Mucosa of descending colon (tissue), 3 donors: Measurements from ENCODE around the gene SLC45A1. TPM values are rescaled to one million over a fixed set of nuclear protein-coding genes. Genes with fewer than 3 reads are reported as not detected.
"Not testable (repeated sequence)": the region's sequence is repeated elsewhere in the genome, so short reads cannot be mapped to it uniquely, and the experiment has no call there.

Experiments used
- ATAC-seq: fragments of 200-7000 bp; cut with Tn5 transposase; one replicate; pipeline ENCODE4 v1.9.1; 2020; ENCODE audit warnings: mild to moderate bottlenecking, moderate library complexity
- DNase-seq, 3 donors: peaks; one replicate each; pipeline ENCODE4 v3.0.0-alpha.2; 2020
- H3K36me3 ChIP-seq: fragments of 200-600 bp; one replicate; pipeline ENCODE4 v1.8.0; 2021; ENCODE audit warnings: low read depth, mild to moderate bottlenecking
- H3K4me1 ChIP-seq: fragments of 200-600 bp; one replicate; pipeline ENCODE4 v1.8.0; 2021; ENCODE audit warnings: low read depth, mild to moderate bottlenecking
- H3K4me3 ChIP-seq: fragments of 200-600 bp; one replicate; pipeline ENCODE4 v1.8.0; 2021; ENCODE audit warnings: mild to moderate bottlenecking
- H3K9me3 ChIP-seq: fragments of 200-600 bp; one replicate; pipeline ENCODE4 v1.8.0; 2021; ENCODE audit warnings: mild to moderate bottlenecking
- intact Hi-C, 2 donors: fragments of 100-400 bp; cut with DNase I in 1 of 2; cut with micrococcal nuclease in 1 of 2; formaldehyde crosslinking; loops; one replicate each; pipeline versions ENCODE4 v1.11.0 to v1.11.1; 2022; cut with DNase I, micrococcal nuclease
- total RNA-seq, 3 donors: library from RNA; stranded (reverse); fragmentation: NEBNext Ultra II Directional in 2 of 3; extraction: Animal tissue kit (Norgen Biotek cat#: 25700) in 2 of 3; gene quantifications; one replicate each; pipeline versions ENCODE4 v1.2.1 to v1.2.4, GENCODE V29; 2021 to 2023
- TF ChIP-seq, protein P1 (sequence below): fragments of 200-600 bp; IDR thresholded peaks from one replicate; pipeline ENCODE4 v1.8.0; 2022; ENCODE audit warnings: antibody characterized with exemption, mild to moderate bottlenecking
- donor health status: DM: no; HTN: no; CAD: no; lungs with moderate emphysema.
- donor health status: DM: no; HTN: no; CAD: no.
- donor health status: DM: no; HTN: yes; CAD: no.

The SLC45A1 gene
- total RNA-seq, 3 donors from 2014 or later: 0.55 to 3.9 TPM; not detected in 1

DNA sequence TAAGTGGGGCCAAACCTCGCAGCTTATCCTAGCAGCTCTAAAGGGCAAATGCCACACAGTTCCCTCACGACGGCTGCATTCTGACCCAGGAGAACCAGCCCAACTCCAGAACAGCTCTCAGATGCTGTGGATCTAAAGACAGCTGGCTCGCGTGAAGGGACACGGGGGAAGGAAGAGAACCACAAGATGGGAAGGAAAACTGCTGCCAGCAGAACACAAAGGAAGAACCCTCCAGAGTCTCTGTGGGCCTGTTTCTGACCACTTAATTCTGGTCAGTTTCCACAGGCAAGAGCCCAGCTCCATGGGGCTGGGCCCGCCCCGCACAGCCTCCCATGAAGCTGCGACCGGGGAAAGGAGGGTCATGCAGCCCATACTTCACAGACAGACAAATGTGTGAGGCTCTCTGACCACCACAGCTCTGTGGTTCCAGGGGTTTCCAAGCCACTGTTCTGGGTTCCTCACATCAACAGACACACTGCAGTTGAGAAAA is 61.1 kb downstream of the SLC45A1 start:
- intact Hi-C loops: no loop called here
- DNase-seq: no peak
- peak; percentile 10 for ATAC-seq
- Histone ChIP-seq H3K9me3 (no peaks in the 10 kb centered on the region), H3K36me3 (no peaks in the 10 kb centered on the region), H3K4me1 (peaks cover 18% of the 10 kb centered on the region), H3K4me3 (no peak overlapping the region)
- TF ChIP-seq, protein P1, sequence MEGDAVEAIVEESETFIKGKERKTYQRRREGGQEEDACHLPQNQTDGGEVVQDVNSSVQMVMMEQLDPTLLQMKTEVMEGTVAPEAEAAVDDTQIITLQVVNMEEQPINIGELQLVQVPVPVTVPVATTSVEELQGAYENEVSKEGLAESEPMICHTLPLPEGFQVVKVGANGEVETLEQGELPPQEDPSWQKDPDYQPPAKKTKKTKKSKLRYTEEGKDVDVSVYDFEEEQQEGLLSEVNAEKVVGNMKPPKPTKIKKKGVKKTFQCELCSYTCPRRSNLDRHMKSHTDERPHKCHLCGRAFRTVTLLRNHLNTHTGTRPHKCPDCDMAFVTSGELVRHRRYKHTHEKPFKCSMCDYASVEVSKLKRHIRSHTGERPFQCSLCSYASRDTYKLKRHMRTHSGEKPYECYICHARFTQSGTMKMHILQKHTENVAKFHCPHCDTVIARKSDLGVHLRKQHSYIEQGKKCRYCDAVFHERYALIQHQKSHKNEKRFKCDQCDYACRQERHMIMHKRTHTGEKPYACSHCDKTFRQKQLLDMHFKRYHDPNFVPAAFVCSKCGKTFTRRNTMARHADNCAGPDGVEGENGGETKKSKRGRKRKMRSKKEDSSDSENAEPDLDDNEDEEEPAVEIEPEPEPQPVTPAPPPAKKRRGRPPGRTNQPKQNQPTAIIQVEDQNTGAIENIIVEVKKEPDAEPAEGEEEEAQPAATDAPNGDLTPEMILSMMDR: no peak

DNA sequence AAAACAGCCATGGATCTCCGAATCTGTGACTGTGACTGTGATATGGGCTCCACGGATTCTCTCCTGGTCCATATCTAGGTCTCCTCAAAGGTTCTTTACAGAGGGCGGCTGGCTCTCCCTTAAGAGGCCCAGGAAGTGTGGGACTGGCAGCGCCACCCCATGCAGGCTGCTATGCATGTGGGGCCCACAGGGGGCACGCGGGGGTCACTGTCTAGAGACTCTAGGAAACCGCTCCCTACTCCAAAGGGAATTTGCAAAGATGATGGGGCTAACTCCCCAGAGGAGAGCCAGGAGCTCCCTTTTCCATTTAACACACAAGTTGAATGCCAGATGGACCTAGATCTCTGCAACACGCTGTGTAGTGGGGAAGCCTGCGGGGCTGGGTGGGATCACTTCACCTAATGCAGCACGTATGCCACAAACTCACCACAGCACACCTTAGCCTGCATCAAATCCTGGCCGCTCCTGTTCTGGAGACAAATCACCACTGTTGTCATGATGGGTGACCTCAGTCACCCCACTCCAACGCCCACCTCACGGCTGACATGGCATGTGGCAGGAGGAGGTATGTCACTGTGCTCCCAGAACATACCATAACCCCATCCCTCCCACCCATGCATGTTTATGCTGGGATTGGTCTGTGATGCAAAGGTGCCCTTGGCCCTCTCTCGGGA is 61.7 kb downstream of the SLC45A1 start:
- no peak for ATAC-seq
- Histone ChIP-seq H3K4me1 (peaks cover 15% of the 10 kb centered on the region), H3K36me3 (no peaks in the 10 kb centered on the region), H3K4me3 (no peak overlapping the region), H3K9me3 (no peaks in the 10 kb centered on the region)
- intact Hi-C loops: no loop called here
- DNase-seq: no peak
- TF ChIP-seq, protein P1: no peak

DNA sequence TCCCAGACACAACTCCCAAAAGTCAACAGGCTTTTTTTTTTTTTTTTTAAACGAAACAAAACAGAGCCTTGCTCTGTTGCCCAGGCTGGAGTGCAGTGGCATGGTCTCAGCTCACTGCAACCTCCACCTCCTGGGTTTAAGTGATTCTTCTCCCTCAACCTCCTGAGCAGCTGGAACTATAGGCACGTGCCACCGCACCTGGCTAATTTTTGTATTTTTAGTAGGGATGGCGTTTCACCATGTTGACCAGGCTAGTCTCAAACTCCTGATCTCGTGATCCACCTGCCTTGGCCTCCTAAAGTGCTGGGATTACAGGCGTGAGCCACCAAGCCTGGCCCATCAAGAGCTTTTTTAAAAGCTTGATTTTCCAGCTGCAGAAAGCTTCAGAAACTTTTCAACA is 62.4 kb downstream of the SLC45A1 start:
- H3K4me3 ChIP-seq, DNase-seq, H3K9me3 ChIP-seq, H3K36me3 ChIP-seq, ATAC-seq, intact Hi-C loops: not testable (repeated sequence)
- H3K4me1 ChIP-seq: peaks cover 16% of the 10 kb centered on the region

DNA sequence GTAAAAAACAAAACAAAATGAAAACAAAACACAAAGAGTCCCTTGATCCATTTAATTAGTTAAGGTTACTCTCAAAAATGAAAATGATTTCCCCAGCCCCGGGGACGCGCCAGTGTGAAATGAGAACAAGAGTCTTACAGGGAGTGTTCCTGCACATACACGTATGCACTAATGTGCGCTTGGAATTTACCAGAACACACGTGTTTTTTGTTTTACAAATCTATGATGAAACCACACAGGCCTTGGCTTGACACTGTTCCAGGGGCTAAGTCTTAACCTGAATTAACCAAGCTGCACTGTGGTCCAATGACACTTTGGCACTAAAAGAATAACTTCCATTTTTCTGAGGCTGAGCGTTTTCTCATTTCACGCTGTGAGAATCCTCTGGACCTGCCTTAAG is 63.7 kb downstream of the SLC45A1 start:
- H3K4me3 ChIP-seq: no peak overlapping the region
- ATAC-seq (no peak), DNase-seq (no peak)
- TF ChIP-seq, protein P1: no peak
- H3K36me3 ChIP-seq: no peaks in the 10 kb centered on the region
- H3K9me3 ChIP-seq: no peaks in the 10 kb centered on the region
- intact Hi-C loops: no loop called here
- peaks cover 17% of the 10 kb centered on the region for H3K4me1 ChIP-seq

DNA sequence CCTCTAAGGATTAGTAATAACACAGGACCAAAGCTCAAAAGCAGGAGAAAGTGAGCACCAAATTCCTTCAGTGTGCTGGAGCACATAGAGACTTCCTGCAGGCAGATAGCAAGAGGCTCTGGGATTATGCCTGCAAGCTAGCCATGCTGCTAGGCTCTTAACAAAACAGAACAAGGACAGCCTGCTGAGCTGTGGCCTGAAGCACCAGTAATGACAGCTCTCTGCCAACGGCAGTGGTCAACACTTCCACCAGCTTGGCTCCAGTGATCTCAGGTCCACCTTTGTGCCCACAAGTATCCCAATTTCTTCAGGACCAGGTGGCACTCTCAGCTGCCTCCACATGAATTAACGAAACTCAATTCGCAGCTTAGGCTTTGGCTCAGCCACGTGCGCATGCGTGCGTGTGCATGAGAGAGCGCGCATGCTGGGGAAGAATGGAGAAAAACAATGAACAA is 64.2 kb downstream of the SLC45A1 start:
- no peak for ATAC-seq
- intact Hi-C loops: no loop called here

More for the DNA sequence above, 64.2 kb downstream of the SLC45A1 start:
- Histone ChIP-seq H3K4me3 (no peak overlapping the region), H3K9me3 (no peaks in the 10 kb centered on the region), H3K4me1 (peaks cover 17% of the 10 kb centered on the region), H3K36me3 (no peaks in the 10 kb centered on the region)
- no peak for DNase-seq
- TF ChIP-seq, protein P1: no peak
